Measurements from ENCODE around the gene C1orf35.

Gene C1orf35

GRCh38 chr1:228093050-228093906 lies 9.8 kb downstream of the C1orf35 start:
- no peak for DNase-seq

- no peak for DNase-seq
These were observed 10.6 kb downstream of the C1orf35 start for GRCh38 chr1:228092342-228093049.

GRCh38 chr1:228091084-228091483 lies 12.0 kb downstream of the C1orf35 start:
- DNase-seq = no peak

- no peak for DNase-seq
These were observed 12.5 kb downstream of the C1orf35 start for GRCh38 chr1:228090613-228091081.

GRCh38 chr1:228089519-228090380 lies 13.4 kb downstream of the C1orf35 start:
- DNase-seq = no peak

GRCh38 chr1:228088586-228089498 lies 14.3 kb downstream of the C1orf35 start:
- DNase-seq = no peak

GRCh38 chr1:228087771-228088251 lies 15.3 kb downstream of the C1orf35 start:
- no peak for DNase-seq

GRCh38 chr1:228085287-228085951 lies 17.7 kb downstream of the C1orf35 start:
- DNase-seq = no peak

- DNase-seq = no peak
These were observed 18.3 kb downstream of the C1orf35 start for GRCh38 chr1:228084797-228085196.

- no peak for DNase-seq
These were observed 18.8 kb downstream of the C1orf35 start for GRCh38 chr1:228084325-228084724.

GRCh38 chr1:228083871-228084278 lies 19.2 kb downstream of the C1orf35 start:
- no peak for DNase-seq

GRCh38 chr1:228082918-228083870 lies 19.9 kb downstream of the C1orf35 start:
- DNase-seq = peak; percentile 41

- peak; percentile 93 for DNase-seq
These were observed 20.8 kb downstream of the C1orf35 start, which contains the start of gene ARF1 for GRCh38 chr1:228082214-228082917. Gene ARF1 (plus strand): TSS chr1:228082708. CDS start chr1:228097115, 14,407 bp downstream.

GRCh38 chr1:228081578-228082213 lies 21.4 kb downstream of the C1orf35 start:
- no peak for DNase-seq

- DNase-seq = no peak
These were observed 22.0 kb downstream of the C1orf35 start for GRCh38 chr1:228081144-228081543.

- no peak for DNase-seq
These were observed 23.4 kb downstream of the C1orf35 start for GRCh38 chr1:228079601-228080263.

- no peak for DNase-seq
These were observed 24.1 kb downstream of the C1orf35 start for GRCh38 chr1:228079013-228079412.

Measured in CD4-positive, alpha-beta T cell treated with Interleukin-17A for 1 hour (primary cell).